K562 (cell line): ENCODE data around the gene FTH1. TPM values are rescaled to one million over a fixed set of nuclear protein-coding genes. Genes with fewer than 3 reads are reported as not detected.

Experiments
- BHLHE40 ChIP-seq: IDR thresholded peaks from 2 replicates; pipeline ENCODE4 v1.6.1; 2011; ENCODE audit warnings: low read length, improper control_type of control experiment
- MAFK ChIP-seq: IDR thresholded peaks from 2 replicates; pipeline ENCODE4 v1.6.1; 2011; ENCODE audit warnings: low read length, improper control_type of control experiment
- MCM7 ChIP-seq, 2 experiments: fragments of 450-650 bp; IDR thresholded peaks; 2 replicates each; pipeline ENCODE4 v1.6.1; 2016 to 2018
- PCBP2 ChIP-seq: fragments of 200-400 bp; formaldehyde crosslinking; IDR thresholded peaks from 2 replicates; pipeline ENCODE4 v1.6.1; 2018; ENCODE audit warnings: low read length, low read depth, mild to moderate bottlenecking, moderate library complexity; ENCODE audit not compliant: poor library complexity, severe bottlenecking
- PML ChIP-seq: IDR thresholded peaks from 2 replicates; pipeline ENCODE4 v1.6.1; 2012; ENCODE audit warnings: low read length, inconsistent platforms
- RFX7 ChIP-seq: fragments of 250-450 bp; sonication (Bioruptor Pico); IDR thresholded peaks from 2 replicates; pipeline ENCODE4 v1.5.1; 2021; ENCODE audit warnings: mild to moderate bottlenecking
- TCF3 ChIP-seq: sonication (generic); formaldehyde crosslinking; IDR thresholded peaks from 2 replicates; pipeline ENCODE4 v1.4.0; 2020; ENCODE audit warnings: mild to moderate bottlenecking, missing genetic modification reagents
- ZNF551 ChIP-seq: fragments of 250-450 bp; sonication (Bioruptor Pico); IDR thresholded peaks from 2 replicates; pipeline ENCODE4 v1.5.0; 2021; ENCODE audit warnings: mild to moderate bottlenecking, moderate library complexity
- polyA plus RNA-seq, 8 experiments: library from polyadenylated mRNA; depleted of rRNA in 4 of 8; stranded (reverse) in 5 of 8; unstranded in 3 of 8; fragments of >200 nt; fragmentation: Nextera tagmentation in 2 of 8; fragmentation: Illumina TruSeq in 1 of 8; extraction: Ambion mirVana in 2 of 8; extraction: Trizol in 1 of 8; gene quantifications; 2 replicates each; pipeline versions ENCODE4 v1.2.1 to v1.2.3, GENCODE V29; 2011 to 2014; ENCODE audit warnings: inconsistent platforms in 1 of 8, missing spikeins in 1 of 8
- total RNA-seq, 7 experiments: library from RNA; depleted of rRNA in 6 of 7; stranded (reverse); fragments of >200 nt in 6 of 7; fragmentation: Illumina TruSeq in 2 of 7; extraction: Trizol in 2 of 7; gene quantifications; 2 replicates each; pipeline versions ENCODE4 v1.2.1 to v1.2.3, GENCODE V29; 2011 to 2021; ENCODE audit warnings: low replicate concordance in 1 of 7
- TF ChIP-seq, protein P1 (sequence below): fragments of 450-650 bp; IDR thresholded peaks from 2 replicates; pipeline ENCODE4 v1.6.1; 2017; ENCODE audit warnings: antibody characterized with exemption, mild to moderate bottlenecking
- TF ChIP-seq, protein P2 (sequence below): fragments of 200-600 bp; sonication (generic); IDR thresholded peaks from one replicate; pipeline ENCODE4 v1.6.1; 2012; ENCODE audit warnings: mild to moderate bottlenecking, low read depth, low read length, inconsistent platforms
- TF ChIP-seq, protein P3 (sequence below): fragments of 250-450 bp; sonication (Bioruptor Pico); IDR thresholded peaks from 2 replicates; pipeline ENCODE4 v1.4.0; 2020; ENCODE audit warnings: mild to moderate bottlenecking

FTH1 gene
- total and polyA plus RNA-seq, 9 of the 15 experiments (the other 6 are each of a cell fraction or from before 2014, with no cell fraction given), result 370 to 3,146 (median 802) TPM

DNA sequence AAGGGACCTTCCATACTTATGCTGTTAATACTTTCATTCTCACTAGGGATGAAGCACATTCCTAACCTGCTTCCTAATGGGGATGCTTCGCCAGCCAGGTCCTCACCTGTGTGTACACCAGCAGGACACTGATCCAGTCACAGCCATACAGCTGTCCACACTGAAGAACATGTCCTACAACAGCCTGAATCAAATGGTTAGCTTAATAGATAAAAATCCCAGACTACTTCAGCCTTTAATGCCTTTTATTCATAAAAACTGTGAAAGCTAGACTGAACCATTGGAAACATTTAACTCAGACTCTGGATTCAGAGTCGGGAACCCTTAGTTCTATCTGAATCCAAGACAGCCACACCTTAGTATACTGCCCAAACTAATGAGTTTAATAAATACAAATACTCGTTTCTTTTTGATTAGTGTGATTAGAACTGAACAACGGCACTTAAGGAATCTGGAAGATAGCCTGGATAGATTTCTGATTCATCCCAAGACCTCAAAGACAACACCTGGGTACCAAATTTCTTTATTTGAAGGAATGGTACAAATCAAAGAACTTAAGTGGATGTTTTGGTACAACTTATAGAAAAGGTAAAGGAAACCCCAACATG, 3.3 kb downstream of the FTH1 start (continued):
- TF ChIP-seq, protein P1, sequence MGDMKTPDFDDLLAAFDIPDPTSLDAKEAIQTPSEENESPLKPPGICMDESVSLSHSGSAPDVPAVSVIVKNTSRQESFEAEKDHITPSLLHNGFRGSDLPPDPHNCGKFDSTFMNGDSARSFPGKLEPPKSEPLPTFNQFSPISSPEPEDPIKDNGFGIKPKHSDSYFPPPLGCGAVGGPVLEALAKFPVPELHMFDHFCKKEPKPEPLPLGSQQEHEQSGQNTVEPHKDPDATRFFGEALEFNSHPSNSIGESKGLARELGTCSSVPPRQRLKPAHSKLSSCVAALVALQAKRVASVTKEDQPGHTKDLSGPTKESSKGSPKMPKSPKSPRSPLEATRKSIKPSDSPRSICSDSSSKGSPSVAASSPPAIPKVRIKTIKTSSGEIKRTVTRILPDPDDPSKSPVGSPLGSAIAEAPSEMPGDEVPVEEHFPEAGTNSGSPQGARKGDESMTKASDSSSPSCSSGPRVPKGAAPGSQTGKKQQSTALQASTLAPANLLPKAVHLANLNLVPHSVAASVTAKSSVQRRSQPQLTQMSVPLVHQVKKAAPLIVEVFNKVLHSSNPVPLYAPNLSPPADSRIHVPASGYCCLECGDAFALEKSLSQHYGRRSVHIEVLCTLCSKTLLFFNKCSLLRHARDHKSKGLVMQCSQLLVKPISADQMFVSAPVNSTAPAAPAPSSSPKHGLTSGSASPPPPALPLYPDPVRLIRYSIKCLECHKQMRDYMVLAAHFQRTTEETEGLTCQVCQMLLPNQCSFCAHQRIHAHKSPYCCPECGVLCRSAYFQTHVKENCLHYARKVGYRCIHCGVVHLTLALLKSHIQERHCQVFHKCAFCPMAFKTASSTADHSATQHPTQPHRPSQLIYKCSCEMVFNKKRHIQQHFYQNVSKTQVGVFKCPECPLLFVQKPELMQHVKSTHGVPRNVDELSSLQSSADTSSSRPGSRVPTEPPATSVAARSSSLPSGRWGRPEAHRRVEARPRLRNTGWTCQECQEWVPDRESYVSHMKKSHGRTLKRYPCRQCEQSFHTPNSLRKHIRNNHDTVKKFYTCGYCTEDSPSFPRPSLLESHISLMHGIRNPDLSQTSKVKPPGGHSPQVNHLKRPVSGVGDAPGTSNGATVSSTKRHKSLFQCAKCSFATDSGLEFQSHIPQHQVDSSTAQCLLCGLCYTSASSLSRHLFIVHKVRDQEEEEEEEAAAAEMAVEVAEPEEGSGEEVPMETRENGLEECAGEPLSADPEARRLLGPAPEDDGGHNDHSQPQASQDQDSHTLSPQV, result no peak
- TF ChIP-seq RFX7 (CRISPR knock-in tag) (peak; percentile 75; the same call in 1 of the 2 replicates), PML (0 out of 2 replicates have a peak, but pooled peaks have one; percentile 18), MCM7 (IDR thresholded peaks at IDR 0.05) (no peak), BHLHE40 (no peak), TCF3 (CRISPR knock-in tag) (no peak), ZNF551 (CRISPR knock-in tag) (0 out of 2 replicates have a peak, but pooled peaks have one; percentile 46), PCBP2 (no peak), MAFK (no peak)
- TF ChIP-seq, protein P2, sequence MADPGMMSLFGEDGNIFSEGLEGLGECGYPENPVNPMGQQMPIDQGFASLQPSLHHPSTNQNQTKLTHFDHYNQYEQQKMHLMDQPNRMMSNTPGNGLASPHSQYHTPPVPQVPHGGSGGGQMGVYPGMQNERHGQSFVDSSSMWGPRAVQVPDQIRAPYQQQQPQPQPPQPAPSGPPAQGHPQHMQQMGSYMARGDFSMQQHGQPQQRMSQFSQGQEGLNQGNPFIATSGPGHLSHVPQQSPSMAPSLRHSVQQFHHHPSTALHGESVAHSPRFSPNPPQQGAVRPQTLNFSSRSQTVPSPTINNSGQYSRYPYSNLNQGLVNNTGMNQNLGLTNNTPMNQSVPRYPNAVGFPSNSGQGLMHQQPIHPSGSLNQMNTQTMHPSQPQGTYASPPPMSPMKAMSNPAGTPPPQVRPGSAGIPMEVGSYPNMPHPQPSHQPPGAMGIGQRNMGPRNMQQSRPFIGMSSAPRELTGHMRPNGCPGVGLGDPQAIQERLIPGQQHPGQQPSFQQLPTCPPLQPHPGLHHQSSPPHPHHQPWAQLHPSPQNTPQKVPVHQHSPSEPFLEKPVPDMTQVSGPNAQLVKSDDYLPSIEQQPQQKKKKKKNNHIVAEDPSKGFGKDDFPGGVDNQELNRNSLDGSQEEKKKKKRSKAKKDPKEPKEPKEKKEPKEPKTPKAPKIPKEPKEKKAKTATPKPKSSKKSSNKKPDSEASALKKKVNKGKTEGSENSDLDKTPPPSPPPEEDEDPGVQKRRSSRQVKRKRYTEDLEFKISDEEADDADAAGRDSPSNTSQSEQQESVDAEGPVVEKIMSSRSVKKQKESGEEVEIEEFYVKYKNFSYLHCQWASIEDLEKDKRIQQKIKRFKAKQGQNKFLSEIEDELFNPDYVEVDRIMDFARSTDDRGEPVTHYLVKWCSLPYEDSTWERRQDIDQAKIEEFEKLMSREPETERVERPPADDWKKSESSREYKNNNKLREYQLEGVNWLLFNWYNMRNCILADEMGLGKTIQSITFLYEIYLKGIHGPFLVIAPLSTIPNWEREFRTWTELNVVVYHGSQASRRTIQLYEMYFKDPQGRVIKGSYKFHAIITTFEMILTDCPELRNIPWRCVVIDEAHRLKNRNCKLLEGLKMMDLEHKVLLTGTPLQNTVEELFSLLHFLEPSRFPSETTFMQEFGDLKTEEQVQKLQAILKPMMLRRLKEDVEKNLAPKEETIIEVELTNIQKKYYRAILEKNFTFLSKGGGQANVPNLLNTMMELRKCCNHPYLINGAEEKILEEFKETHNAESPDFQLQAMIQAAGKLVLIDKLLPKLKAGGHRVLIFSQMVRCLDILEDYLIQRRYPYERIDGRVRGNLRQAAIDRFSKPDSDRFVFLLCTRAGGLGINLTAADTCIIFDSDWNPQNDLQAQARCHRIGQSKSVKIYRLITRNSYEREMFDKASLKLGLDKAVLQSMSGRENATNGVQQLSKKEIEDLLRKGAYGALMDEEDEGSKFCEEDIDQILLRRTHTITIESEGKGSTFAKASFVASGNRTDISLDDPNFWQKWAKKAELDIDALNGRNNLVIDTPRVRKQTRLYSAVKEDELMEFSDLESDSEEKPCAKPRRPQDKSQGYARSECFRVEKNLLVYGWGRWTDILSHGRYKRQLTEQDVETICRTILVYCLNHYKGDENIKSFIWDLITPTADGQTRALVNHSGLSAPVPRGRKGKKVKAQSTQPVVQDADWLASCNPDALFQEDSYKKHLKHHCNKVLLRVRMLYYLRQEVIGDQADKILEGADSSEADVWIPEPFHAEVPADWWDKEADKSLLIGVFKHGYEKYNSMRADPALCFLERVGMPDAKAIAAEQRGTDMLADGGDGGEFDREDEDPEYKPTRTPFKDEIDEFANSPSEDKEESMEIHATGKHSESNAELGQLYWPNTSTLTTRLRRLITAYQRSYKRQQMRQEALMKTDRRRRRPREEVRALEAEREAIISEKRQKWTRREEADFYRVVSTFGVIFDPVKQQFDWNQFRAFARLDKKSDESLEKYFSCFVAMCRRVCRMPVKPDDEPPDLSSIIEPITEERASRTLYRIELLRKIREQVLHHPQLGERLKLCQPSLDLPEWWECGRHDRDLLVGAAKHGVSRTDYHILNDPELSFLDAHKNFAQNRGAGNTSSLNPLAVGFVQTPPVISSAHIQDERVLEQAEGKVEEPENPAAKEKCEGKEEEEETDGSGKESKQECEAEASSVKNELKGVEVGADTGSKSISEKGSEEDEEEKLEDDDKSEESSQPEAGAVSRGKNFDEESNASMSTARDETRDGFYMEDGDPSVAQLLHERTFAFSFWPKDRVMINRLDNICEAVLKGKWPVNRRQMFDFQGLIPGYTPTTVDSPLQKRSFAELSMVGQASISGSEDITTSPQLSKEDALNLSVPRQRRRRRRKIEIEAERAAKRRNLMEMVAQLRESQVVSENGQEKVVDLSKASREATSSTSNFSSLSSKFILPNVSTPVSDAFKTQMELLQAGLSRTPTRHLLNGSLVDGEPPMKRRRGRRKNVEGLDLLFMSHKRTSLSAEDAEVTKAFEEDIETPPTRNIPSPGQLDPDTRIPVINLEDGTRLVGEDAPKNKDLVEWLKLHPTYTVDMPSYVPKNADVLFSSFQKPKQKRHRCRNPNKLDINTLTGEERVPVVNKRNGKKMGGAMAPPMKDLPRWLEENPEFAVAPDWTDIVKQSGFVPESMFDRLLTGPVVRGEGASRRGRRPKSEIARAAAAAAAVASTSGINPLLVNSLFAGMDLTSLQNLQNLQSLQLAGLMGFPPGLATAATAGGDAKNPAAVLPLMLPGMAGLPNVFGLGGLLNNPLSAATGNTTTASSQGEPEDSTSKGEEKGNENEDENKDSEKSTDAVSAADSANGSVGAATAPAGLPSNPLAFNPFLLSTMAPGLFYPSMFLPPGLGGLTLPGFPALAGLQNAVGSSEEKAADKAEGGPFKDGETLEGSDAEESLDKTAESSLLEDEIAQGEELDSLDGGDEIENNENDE, result no peak
- TF ChIP-seq, protein P3, sequence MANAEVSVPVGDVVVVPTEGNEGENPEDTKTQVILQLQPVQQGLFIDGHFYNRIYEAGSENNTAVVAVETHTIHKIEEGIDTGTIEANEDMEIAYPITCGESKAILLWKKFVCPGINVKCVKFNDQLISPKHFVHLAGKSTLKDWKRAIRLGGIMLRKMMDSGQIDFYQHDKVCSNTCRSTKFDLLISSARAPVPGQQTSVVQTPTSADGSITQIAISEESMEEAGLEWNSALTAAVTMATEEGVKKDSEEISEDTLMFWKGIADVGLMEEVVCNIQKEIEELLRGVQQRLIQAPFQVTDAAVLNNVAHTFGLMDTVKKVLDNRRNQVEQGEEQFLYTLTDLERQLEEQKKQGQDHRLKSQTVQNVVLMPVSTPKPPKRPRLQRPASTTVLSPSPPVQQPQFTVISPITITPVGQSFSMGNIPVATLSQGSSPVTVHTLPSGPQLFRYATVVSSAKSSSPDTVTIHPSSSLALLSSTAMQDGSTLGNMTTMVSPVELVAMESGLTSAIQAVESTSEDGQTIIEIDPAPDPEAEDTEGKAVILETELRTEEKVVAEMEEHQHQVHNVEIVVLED (CRISPR knock-in tag), result no peak
